DOHH2 (cell line): Measurements from ENCODE around the gene ABI1.

Experiments used
- EZH2phosphoT487 ChIP-seq: fragments of 200-600 bp; sonication (generic); IDR thresholded peaks from 2 replicates; pipeline ENCODE4 v1.6.1; 2017; ENCODE audit warnings: borderline replicate concordance, mild to moderate bottlenecking, antibody characterized with exemption, low read length, moderate library complexity, mixed read lengths
- TF ChIP-seq, protein P1 (sequence below): fragments of 200-600 bp; sonication (generic); IDR thresholded peaks from one replicate; pipeline ENCODE4 v1.5.1; 2014; ENCODE audit warnings: antibody characterized with exemption, mild to moderate bottlenecking, low read depth, low read length; ENCODE audit not compliant: poor library complexity, severe bottlenecking

DNA sequence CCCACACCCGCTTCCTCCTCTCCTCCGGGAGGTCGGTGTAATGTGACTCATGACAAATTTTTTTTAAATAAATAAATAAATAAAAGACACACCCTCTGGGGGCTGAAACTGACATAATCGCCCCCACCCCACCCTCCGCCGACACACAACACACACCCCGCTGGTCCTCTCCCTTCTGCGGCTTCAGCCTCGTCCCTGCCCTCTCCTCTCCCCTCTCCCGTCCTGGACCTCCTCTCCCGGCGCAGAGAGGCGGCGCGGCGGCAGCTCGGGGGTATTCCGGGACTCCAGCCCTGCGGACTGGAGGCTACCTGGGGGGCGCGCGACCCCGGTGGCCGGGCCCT is 686 bp downstream of the ABI1 start:
- TF ChIP-seq, protein P1, sequence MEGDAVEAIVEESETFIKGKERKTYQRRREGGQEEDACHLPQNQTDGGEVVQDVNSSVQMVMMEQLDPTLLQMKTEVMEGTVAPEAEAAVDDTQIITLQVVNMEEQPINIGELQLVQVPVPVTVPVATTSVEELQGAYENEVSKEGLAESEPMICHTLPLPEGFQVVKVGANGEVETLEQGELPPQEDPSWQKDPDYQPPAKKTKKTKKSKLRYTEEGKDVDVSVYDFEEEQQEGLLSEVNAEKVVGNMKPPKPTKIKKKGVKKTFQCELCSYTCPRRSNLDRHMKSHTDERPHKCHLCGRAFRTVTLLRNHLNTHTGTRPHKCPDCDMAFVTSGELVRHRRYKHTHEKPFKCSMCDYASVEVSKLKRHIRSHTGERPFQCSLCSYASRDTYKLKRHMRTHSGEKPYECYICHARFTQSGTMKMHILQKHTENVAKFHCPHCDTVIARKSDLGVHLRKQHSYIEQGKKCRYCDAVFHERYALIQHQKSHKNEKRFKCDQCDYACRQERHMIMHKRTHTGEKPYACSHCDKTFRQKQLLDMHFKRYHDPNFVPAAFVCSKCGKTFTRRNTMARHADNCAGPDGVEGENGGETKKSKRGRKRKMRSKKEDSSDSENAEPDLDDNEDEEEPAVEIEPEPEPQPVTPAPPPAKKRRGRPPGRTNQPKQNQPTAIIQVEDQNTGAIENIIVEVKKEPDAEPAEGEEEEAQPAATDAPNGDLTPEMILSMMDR, result no peak
- no peak for TF ChIP-seq EZH2phosphoT487
